Femur (tissue), 1 donor: ENCODE results near the gene FAM81B.

Experiments
- DNase-seq: peaks from one replicate; pipeline ENCODE4 v3.0.0-alpha.2; 2017

The FAM81B gene

DNA sequence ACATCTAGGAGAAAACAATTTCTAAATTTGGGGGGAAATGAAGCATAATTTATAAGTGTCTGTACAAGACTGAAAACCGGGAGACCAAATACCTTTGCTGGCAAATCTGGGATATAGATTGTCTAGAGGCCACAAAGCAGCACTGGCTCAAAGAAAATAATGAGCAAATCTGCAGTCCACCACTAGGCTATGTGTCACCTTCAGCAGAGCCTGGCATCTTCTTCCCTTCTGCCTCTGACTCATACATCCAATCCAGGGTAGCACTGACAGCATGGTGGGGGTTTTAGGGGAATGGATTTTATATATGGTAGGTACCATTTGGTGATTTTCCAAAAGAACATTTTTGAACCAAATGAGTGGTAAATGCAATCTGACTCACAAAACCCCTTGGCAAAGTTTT lies 12.8 kb downstream of the FAM81B start:
- no peak for DNase-seq

DNA sequence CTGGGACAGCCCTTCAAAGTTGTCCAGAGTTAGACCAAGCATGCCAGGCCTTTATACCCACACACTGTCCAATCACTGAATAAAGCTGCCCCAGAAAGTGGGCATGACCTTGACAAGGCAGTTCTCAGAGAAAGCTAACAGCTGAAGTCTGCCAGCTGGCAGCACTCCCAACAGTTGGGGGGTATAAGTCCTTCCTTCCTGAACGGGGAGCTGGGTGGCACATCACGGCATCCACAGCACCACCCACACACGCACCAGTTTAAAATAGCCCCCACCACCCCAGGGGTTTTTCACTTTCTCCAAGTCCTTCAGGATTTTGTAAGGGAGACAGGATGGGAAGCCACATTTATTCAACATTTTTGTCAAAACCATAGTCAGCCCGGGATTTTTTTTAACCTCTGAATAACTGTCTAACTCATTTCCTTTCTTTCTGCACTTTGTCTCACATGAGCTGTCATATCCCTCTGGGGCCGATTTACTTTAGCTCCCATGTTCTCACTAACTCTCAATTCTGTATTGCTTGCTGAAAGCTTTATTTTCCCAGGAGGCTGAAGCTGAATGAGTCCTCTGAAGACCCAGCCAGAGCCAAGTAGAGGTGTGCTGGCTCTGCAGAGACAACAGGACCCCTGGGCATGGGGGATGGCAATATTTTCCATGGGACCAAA lies 15.4 kb downstream of the FAM81B start:
- peak; percentile 40 for DNase-seq

DNA sequence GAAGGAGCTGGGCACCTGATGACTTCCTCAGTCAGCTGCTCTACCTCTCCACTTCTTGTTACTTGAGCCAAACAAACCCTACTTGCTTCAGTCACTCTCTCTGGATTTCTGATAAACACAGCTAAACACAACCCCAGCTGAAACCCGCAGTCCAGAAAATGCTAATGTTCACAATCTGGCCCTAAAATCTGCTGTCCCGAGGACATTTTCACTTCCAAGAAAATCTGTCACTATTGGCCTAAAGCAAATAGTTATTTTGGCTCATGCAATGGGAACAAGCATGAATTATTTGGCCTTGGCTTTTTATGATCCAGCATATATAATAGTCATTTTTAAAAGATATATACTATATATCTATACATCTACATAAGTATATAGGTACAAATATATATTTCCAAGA lies 19.1 kb downstream of the FAM81B start:
- DNase-seq, result peak; percentile 26

DNA sequence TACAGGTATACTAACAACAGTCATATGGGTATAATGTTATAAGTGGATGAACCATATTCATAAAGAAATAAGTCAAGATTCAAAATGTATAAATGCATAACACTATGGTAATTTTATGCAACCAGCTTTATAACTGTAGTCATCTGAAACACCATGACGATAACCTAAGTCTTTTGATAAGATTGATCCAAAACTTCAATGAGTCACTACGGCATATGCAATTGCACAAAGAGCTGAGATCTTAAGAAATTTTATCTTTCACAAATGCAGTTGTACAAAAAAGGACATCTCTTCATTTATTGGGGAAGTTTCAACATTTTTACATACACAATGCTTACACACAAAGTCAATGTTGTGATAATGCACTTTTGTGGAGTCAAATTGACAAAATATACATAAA lies 20.3 kb downstream of the FAM81B start:
- no peak for DNase-seq

DNA sequence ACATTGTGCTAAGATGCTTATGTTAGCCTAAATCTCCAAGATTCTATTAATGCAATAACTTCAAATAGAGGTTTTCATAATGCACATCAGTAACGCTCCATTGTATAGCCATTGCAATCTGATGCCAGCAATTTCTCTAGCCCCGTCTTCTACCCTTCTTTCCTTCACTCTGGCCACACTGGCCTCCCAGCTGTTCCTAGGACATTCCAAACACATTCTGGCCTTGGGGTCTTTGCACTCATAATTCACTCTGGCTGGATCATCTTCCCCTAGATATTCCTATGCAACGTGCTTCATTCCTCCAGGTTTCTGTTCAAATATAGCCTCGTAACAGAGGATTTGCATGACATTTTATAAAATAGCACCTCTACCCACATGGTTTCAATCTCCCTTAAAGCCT lies 23.3 kb downstream of the FAM81B start:
- DNase-seq, result no peak

DNA sequence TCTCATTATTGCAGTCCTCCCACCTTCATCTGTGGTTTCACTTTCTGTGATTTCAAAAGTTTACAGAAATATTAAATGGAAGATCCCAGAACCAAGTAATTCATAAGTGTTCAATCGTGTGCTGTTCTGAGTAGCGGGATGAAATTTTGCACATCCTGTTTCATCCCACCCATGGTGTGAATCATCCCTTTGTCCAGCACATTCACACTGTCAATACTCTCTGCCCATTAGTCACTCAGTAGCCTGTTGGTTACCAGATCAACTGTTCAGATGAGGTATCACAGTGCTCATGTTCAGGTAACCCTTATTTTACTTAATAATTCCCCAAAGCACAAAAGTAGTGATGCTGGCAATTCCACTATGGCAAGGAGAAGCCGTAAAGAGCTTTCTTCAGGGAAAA lies 26.8 kb downstream of the FAM81B start:
- no peak for DNase-seq

DNA sequence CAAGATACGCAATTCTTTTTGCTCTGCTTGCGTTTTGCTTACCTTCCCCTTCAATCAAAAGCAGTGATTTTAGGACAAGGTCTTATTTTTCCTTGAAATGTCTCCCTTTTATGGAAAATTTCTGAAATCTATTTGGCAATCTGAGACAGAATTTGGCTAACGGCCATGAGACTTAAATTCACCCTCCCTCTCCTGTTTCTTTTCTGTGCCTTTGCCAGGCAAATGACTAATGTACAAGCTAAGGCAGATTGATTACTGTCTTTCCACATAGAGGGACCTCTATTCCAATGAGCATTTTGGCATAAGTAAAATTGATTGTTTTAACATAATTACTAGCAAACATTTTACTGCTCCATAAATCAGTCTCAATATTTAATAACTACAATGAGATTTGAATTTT lies 31.7 kb downstream of the FAM81B start:
- no peak for DNase-seq

DNA sequence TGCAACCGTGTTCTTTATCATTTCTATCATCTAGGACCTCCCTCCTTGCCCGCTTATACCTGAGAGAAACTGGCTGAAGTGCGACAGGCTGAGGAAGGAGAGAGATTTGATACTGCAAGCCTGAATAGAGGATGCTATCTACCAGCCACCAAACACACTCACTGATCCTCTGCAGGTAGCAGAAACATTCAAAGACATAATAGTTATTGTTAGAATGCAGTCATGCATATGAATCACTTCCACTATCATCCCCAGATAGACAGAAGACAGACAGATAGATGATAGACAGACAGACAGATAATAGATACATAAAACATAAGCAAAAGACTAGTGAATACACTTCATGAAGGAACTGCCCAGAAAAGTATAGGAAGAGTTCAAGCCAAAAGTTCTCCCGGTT lies 32.9 kb downstream of the FAM81B start:
- DNase-seq, result no peak

DNA sequence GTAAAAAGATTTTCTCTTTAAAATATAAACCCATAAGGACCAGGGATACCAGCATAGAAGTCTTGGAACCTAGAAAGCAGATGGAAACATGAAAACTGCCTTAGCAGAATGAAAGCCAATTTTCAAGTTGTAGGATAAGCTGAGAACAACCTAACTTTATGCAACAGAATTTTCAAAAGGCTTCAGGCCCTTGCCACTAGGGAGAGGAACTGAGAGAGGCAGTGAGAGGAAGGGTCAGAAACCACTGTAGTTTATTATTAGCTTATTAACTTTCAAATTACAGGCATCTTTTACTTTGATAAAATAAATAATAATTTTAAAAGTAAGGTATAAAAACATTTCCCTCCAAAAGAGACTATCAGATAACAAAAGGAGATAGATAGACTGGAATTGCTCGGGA lies 33.4 kb downstream of the FAM81B start:
- DNase-seq, result no peak

DNA sequence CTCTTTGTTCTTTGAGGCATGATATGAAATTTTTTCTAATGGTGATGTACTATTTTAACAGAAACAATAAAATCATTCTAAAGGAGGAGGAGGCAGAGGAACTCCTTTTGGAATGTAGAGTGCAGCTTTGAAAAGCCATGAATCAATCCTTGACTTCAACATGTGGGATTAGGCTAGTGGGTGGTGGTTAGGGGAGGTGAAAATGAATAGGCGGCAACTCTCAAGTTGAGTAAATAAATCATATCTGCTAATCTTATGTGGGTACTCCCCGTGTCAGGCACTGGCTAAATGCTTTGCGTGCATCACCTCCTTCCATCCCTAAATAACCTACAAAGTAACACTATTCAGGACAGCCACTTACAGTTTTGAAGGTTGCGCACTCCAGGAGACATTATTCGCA lies 35.1 kb downstream of the FAM81B start:
- no peak for DNase-seq

DNA sequence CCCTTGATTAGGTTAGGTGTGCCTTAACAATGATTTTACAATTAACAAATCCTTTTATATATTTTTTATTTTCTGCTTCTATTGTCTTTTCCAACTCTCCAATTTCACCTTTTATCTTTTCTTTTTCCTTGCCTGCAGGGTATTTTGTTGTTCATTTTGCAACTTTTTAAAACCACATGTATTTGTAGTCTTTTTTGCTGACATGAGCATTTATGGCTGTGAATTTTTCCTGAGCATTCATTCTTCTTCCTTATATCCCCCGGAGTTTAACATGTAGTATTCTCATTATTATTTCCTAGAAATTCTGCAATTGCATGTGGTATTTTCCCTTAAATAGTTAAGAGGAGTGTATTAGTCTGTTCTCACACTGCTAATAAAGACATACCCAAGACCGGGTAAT lies 41.6 kb downstream of the FAM81B start:
- DNase-seq, result no peak

DNA sequence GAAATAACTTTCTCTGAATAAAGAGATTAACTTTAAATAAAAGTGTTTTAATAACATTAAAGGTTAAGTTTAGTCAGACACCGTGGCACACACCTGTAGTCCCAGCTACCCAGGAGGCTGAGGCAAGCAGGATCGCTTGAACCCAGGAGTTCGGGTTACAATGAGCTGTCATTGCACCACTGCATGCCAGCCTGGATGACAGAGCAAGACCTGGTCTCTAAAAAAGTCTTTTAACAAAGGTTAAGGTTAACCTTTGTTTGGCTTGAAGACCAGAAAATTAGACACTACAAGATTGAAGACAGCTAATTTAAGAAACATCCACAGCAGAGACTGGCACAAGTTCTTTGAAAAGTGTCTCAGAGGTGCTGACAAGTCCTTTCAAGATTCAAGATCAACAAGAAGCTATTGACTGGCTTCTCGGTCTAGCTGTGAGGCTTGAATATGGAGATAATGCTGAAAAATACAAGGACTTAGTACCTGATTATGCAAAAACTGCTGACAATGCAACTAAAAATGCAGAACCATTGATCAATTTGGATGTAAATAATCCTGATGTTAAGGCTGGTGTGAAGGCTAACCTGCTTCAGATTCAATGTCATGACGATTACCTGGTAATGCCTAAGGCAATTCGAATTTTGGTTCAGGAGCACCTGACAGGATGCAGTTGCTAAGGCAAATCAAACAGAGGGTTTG lies 48.8 kb downstream of the FAM81B start:
- no peak for DNase-seq

DNA sequence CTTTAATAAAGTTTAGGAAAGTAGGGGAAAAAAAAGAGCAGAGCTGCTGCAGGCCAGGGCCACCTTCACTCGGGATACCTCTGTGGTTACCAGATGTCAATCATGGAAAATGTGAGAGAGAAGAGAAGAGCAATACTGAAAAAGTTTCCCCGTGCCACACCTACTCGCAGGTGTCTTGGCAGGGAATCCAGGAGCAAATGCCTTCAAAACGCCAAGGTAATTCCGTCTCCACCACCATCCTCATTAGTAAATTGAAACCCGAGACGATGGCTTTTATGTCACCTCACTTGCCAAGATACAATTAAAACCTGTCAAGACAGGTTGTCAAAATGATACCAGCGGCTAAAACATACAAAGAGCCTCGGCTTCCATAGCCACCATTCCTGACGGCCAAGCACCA lies 49.7 kb downstream of the FAM81B start:
- no peak for DNase-seq

DNA sequence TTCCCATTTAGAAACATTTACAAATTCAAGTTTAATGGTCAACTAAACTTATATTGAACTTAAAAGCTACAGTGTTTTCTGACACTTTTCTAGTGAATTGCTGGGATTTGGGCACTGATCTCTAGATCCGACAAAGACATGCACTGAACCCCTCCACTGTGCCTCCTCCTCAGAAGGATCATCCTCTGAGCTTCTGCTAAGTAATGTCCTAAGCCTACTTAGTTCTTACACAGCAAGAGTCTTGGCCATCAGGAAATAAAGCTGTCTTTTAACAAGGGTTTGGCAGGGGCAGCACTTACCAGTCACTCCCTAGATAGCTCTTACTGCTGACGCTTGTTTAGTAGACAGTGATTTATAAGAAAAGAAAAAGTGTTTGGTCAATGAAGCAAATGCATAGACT lies 50.5 kb downstream of the FAM81B start:
- DNase-seq, result no peak

DNA sequence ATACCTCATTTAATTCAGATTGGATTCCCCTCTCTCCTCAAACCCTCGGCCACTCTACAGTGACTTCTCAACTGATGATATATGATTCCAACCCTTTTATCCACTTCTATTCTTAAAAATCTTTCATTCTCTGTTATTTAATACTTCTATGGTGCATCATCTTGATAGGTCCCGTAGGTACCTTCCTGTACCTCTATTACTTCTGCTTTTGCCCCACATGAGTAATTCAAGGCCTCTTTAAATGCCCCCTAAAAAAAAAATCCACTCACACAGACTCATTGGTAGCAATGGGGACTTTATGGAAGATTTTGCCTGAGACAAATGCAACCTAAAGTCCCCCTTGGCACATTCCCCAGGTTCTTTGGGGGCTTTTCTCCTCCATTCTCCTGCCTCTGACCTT lies 54.3 kb downstream of the FAM81B start:
- no peak for DNase-seq

DNA sequence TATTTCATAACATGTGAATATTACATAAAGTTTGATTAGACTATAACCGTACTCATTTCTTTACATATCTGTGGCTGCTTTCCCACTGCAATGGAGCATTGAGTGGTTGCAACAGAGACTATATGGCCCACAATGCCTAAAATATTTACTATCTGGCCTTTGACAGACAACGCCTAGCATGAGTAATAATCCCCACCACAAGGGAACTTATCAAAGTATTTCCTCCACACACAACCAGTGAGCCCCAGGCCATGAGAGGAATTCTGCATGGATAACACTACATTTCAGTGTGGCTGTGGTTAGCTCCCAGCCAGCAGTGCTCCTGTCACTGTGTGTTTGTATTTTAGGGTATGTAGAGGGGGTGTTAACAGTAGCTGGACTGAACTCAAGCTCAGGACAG lies 54.8 kb downstream of the FAM81B start:
- no peak for DNase-seq

DNA sequence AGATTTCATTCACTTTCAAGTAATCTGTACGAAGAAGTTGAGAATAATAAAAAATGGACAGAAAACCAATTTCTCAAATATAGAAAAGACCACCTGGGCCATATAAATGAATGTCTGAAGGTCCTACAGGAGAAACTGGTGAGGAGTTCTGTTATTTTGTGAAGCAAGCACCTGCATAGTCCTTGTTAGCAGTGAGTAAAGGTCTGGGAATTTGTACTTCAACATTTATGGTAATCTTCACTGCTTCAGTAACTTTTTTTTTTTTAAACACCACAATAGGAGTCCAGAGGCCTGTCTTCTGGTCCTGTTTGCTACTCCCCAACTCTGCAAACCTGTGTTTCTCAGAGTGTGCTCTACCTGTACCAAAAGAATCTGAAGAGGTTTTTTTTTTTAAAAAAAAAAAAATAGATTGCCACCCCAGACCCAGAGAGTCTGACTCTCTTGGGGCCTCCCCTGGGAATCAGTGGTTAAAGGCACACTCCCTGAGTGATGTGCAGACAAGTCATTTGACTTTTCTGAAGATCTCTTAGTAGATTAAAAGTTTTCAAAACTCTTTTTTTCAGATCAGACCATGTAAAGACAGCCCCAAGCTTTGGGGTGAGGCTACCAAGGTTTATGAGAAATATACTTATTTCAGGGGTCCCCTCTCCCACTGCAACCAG lies 55.5 kb downstream of the FAM81B start:
- no peak for DNase-seq

DNA sequence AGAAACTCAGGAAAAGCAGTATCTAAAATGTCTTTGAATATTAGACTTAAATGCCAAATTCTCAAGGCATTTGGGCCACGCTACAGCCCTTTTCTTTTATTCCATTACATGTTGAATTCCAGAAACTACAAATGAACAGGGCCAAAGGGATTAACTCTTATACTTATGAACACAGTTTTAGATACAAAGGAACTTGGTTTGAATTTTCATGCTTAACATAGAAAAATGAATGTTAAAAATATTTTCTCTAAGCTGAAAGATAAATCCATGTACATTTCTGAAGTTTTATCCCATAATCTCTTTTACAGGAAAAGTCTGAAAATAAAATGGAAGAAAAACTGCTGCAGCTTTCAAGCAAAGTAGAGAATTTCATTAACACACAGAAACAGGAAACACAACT lies 56.8 kb downstream of the FAM81B start:
- peak; percentile 22 for DNase-seq

DNA sequence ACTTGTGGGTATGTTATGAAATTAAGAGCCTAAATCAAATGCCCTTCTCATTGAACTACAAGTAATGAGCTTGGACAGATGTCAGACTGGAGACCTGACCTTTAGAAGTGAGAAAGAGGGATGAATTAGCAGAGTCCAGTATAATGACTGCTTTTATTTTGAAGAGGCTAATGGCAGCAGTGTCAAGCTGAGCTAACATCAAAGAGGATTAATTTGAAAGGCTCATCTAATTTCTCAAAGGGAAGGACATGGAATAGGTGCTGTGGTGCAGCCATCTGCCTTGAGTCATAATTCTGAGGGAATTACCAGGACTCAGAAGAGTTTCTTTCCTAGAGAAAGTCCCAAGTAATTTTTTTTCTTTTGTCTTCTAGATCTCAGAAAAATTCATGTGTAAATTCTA lies 57.6 kb downstream of the FAM81B start:
- DNase-seq, result no peak

DNA sequence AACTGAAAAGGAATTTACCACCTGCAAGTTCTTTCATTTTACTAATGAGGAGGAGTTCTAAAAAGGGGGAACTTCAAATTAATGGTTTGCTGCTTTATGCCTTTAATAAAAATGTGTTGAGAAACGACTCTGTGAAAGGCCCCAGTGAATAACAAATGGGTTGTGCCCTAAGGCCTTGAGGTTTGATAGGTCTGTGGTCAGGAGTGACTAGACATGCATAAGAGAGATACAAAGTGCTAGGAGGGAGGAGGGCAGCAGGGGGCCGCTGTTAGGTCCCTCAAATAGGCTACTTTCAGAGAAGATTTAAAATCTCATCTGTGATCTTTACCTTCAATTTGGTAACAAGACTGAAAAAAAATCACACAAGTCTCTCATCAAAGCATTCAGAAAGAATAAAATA lies 58.3 kb downstream of the FAM81B start:
- no peak for DNase-seq

DNA sequence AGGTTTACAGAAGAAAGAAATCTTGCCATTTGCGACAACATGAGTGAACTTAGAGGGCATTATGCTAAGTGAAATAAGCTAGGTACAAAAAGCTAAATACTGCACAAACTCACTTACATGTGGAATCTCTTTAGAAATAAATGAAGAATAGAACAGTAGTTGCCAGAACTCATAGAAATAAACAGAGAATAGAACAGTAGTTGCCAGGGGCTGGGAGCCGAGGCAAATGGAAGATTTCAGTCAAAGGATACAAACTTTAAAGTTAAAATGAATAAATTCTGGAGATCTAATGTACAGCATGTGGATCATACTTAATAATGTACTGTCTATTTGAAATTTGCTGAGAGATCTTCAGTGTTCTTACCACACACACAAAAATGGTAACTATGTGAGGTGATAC lies 63.4 kb downstream of the FAM81B start:
- no peak for DNase-seq

DNA sequence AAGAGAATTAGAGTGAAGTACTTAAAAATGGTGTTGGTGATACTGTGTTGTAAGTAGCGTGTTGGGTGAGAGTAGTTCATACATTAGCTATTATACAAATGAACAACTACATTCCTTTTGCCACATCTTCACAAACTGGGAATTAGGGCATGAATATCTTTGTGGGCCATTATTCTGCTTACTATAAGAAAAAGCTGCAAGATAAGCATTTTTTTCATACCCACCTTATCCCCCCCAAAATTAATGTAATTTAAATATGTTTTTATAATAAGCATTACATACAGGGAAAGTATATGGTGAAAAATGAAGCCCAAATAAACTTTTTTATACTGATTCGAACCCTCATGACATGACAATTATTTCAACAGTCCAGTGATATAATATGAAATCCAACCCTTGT lies 69.5 kb downstream of the FAM81B start:
- no peak for DNase-seq

DNA sequence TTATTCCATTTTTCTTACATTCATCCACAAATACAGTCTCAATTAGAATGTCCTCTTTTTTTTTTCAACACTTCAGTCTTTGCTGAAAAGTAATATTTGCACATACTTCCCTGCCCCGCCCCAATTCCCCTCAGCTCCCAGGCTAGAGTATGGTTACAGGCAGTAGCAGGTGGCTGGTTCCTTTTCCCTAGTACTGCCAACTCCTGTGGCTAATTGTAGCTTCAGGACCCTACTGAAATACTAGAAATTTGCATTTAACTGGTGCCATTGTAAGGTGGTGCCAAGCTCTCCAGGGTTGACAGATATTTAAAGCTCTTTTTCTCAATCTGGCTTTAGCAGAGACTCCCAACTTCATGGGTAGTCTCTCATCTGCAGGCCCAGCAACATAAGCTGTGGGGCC lies 80.3 kb downstream of the FAM81B start:
- no peak for DNase-seq

DNA sequence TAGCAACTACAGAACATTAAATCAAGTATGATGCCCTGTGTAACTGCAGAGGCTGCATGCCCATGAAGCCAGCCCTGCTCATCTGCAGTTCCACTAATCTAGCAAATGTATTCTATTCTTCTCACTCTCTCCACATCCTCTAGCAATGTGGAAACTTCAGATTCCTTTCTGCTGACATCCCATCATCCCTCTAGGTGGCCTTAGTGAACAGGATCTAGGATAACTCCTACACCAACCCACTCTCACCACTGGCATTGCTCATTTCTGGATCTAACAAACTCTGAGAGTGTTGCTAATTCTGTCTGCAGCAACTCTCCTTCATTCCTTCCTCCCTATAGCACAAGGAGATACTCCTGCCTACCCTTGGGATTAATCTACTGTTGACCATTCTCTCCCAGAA lies 80.8 kb downstream of the FAM81B start:
- DNase-seq, result no peak

DNA sequence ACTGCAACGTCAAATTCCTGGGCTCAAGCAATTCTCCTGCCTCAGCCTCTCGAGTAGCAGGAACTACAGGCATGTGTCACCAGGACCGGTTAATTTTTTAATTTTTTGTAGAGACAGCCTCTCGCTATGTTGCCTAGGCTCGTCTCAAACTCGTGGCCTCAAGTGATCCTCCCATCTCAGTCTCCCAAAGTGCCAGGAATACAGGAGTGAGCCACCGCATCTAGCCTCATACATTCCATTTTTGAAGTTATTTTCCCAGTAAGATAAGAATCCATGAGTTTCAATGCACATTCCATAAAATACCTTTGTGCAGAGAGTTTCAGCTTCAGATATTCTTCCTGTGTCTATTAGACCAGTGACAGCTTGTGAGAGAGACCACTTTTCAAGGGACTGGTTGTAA lies 93.3 kb downstream of the FAM81B start:
- DNase-seq, result no peak
